CD4-positive, alpha-beta memory T cell (primary cell): ENCODE data around the gene VAV2. TPM values are rescaled to one million over a fixed set of nuclear protein-coding genes. Genes with fewer than 3 reads are reported as not detected.

Experiments used
- CTCF ChIA-PET: fragments of 350-600 bp; sonication (Branson Sonifier 250); formaldehyde crosslinking; loops from one replicate; lab custom pipeline; 2021; ENCODE audit warnings: inconsistent platforms; ENCODE audit not compliant: partially characterized antibody; lab: Charles Lee
- POLR2A ChIA-PET: fragments of 350-600 bp; sonication (Branson Sonifier 250); formaldehyde crosslinking; loops from one replicate; lab custom pipeline; 2021; ENCODE audit not compliant: partially characterized antibody; lab: Charles Lee
- DNase-seq, 5 donors: peaks; one replicate each; pipeline versions ENCODE4 v3.0.0 to v3.0.0-alpha.2; 2020 to 2022; ENCODE audit warnings: mixed read lengths in 1 of 5
- H3K27ac ChIP-seq: one replicate; pipeline ENCODE4 v1.7.0; 2013; ENCODE audit warnings: low read depth, low read length
- H3K27me3 ChIP-seq: 2 replicates; pipeline ENCODE4 v1.7.0; 2013; ENCODE audit warnings: mild to moderate bottlenecking, low read length, moderate library complexity; ENCODE audit not compliant: insufficient read depth
- H3K36me3 ChIP-seq: 2 replicates; pipeline ENCODE4 v1.7.0; 2013; ENCODE audit warnings: mild to moderate bottlenecking, low read length, moderate library complexity; ENCODE audit not compliant: insufficient read depth
- H3K4me1 ChIP-seq: 2 replicates; pipeline ENCODE4 v1.7.0; 2013; ENCODE audit warnings: mild to moderate bottlenecking, low read length, moderate library complexity; ENCODE audit not compliant: insufficient read depth
- H3K4me3 ChIP-seq, 2 donors: one replicate each; pipeline ENCODE4 v1.7.0; 2013; ENCODE audit warnings: low read length in 2 of 2, mild to moderate bottlenecking in 1 of 2
- H3K9me3 ChIP-seq, 2 donors: one replicate each; pipeline ENCODE4 v1.7.0; 2013; ENCODE audit warnings: low read length in 2 of 2, control low read depth in 1 of 2; ENCODE audit not compliant: control insufficient read depth in 1 of 2
- H3K27ac Mint-ChIP-seq, 7 donors: one replicate each; pipeline ENCODE4 v1.8.0; 2020 to 2021; ENCODE audit warnings: mixed read lengths in 7 of 7, mild to moderate bottlenecking in 6 of 7, inconsistent platforms in 3 of 7, moderate library complexity in 3 of 7
- H3K27me3 Mint-ChIP-seq, 2 donors: one replicate each; pipeline ENCODE4 v1.8.0; 2020 to 2021; ENCODE audit warnings: mixed read lengths in 2 of 2
- H3K36me3 Mint-ChIP-seq, 2 donors: one replicate each; pipeline ENCODE4 v1.8.0; 2020 to 2021; ENCODE audit warnings: mixed read lengths in 2 of 2, inconsistent platforms in 1 of 2, mild to moderate bottlenecking in 1 of 2
- H3K4me1 Mint-ChIP-seq, 4 donors: one replicate each; pipeline ENCODE4 v1.8.0; 2020 to 2021; ENCODE audit warnings: mixed read lengths in 4 of 4, mild to moderate bottlenecking in 1 of 4
- H3K4me3 Mint-ChIP-seq, 8 donors: one replicate each; pipeline ENCODE4 v1.8.0; 2020 to 2021; ENCODE audit warnings: mixed read lengths in 8 of 8, mild to moderate bottlenecking in 7 of 8, moderate library complexity in 6 of 8, inconsistent platforms in 3 of 8
- H3K9me3 Mint-ChIP-seq, 8 donors: one replicate each; pipeline ENCODE4 v1.8.0; 2020 to 2021; ENCODE audit warnings: mixed read lengths in 8 of 8, mild to moderate bottlenecking in 5 of 8, inconsistent platforms in 3 of 8, moderate library complexity in 1 of 8
- intact Hi-C: fragments of 100-400 bp; cut with micrococcal nuclease; formaldehyde crosslinking; loops from one replicate; pipeline ENCODE4 v1.15.1; 2023
- polyA plus RNA-seq, 2 donors: library from polyadenylated mRNA; unstranded; fragments of 300-500 nt; fragmentation: Illumina TruSeq; gene quantifications; one replicate each; pipeline ENCODE4 v1.2.3, GENCODE V29; 2021
- total RNA-seq, 2 experiments: library from RNA; stranded (reverse); gene quantifications; one replicate each; pipeline ENCODE4 v1.2.3, GENCODE V29; 2021

The VAV2 gene
- total and polyA plus RNA-seq, 4 experiments from 2014 or later, result 0.26 to 3.0 (median 1.0) TPM

DNA sequence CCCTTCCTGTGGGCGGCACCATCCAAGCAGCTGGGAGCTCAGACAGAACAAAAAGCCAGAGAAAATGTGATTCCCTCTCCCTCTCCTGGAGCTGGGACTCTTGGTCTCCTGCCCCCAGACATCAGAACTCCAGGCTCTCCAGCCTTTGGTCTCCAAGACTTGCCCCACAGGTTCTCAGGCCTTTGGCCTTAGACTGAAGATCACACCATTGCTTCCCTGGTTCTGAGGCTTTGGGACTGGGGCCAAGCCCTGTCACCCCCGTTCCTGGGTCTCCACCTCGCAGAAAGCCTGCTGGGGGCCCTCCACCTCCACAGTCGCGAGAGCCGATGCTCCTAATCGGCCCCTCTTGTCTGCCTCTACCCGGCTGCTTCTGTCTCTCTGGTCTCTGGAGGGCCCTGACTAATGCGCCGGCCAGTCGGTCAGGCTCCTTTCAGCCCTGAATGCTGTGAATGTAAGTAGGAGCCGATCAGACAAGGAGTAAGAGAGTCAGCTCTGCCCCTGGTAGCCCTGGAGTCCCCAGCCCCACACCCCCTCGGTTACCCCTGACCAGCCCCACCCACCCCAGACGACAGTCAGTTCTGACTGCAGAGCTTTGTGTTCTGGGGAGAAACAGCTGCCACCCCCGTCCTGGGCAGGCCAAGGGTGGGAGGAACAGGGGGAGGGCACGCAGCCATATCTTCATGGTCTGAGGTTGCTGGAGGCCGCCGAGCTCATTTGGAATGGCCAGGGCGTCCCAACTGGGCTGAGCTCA lies 57.5 kb downstream of the VAV2 start:
- no peaks in the 10 kb centered on the region for H3K4me1 ChIP-seq
- H3K4me3 Mint-ChIP-seq, result no peak overlapping the region
- no peak overlapping the region for H3K27ac Mint-ChIP-seq
- ChIA-PET CTCF (no interaction called here), POLR2A (no interaction called here)
- H3K9me3 ChIP-seq, result no peaks in the 10 kb centered on the region
- DNase-seq, result no peak
- no peaks in the 10 kb centered on the region for H3K27me3 ChIP-seq
- no peaks in the 10 kb centered on the region for H3K4me1 Mint-ChIP-seq
- H3K27me3 Mint-ChIP-seq, result no peaks in the 10 kb centered on the region
- H3K4me3 ChIP-seq, result no peak overlapping the region
- no peaks in the 10 kb centered on the region for H3K36me3 Mint-ChIP-seq
- H3K27ac ChIP-seq, result no peak overlapping the region
- intact Hi-C loops, result no loop called here
- H3K36me3 ChIP-seq, result no peaks in the 10 kb centered on the region
- no peaks in the 10 kb centered on the region for H3K9me3 Mint-ChIP-seq

GRCh38 chr9:133933426-133934026 lies 58.6 kb downstream of the VAV2 start:
- Mint-ChIP-seq H3K27ac (no peak overlapping the region), H3K4me3 (no peak overlapping the region), H3K9me3 (no peaks in the 10 kb centered on the region), H3K27me3 (no peaks in the 10 kb centered on the region), H3K36me3 (no peaks in the 10 kb centered on the region), H3K4me1 (no peaks in the 10 kb centered on the region)
- intact Hi-C loops, result no loop called here
- H3K9me3 ChIP-seq, result no peaks in the 10 kb centered on the region
- H3K36me3 ChIP-seq, result no peaks in the 10 kb centered on the region
- POLR2A ChIA-PET, result no interaction called here
- H3K27me3 ChIP-seq, result no peaks in the 10 kb centered on the region
- H3K4me1 ChIP-seq, result no peaks in the 10 kb centered on the region
- no peak for DNase-seq
- H3K4me3 ChIP-seq, result no peak overlapping the region
- CTCF ChIA-PET, result no interaction called here
- no peak overlapping the region for H3K27ac ChIP-seq

DNA sequence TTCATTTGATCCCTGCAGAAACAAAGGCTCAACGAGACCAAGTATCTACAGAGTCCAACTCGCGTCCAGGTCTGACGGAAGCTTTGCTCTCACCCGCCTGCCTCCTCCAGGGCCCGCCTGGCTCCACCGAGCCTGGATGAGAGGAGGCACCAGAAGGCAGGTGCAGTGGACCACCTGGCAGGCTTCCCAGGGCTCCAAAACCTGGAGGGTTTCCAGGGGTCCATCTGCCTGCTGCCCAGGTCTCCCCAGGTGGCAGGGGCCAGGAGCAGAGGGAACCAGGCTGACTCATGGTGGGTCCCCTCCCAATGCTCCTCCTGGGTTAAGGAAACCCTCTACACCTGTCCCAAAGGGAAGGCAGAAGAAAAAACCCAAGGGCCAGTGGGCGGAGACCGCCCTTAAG lies 59.5 kb downstream of the VAV2 start:
- H3K9me3 ChIP-seq, result no peaks in the 10 kb centered on the region
- no peak for DNase-seq
- H3K36me3 Mint-ChIP-seq, result no peaks in the 10 kb centered on the region
- no peak overlapping the region for H3K27ac ChIP-seq
- H3K27ac Mint-ChIP-seq, result no peak overlapping the region
- H3K9me3 Mint-ChIP-seq, result no peaks in the 10 kb centered on the region
- no peaks in the 10 kb centered on the region for H3K4me1 Mint-ChIP-seq
- intact Hi-C loops, result no loop called here
- no peaks in the 10 kb centered on the region for H3K36me3 ChIP-seq
- H3K27me3 Mint-ChIP-seq, result no peaks in the 10 kb centered on the region
- no peaks in the 10 kb centered on the region for H3K4me1 ChIP-seq
- no peaks in the 10 kb centered on the region for H3K27me3 ChIP-seq
- CTCF ChIA-PET, result no interaction called here
- no peak overlapping the region for H3K4me3 ChIP-seq
- POLR2A ChIA-PET, result no interaction called here
- no peak overlapping the region for H3K4me3 Mint-ChIP-seq

GRCh38 chr9:133932181-133932580 lies 59.9 kb downstream of the VAV2 start:
- Histone ChIP-seq H3K36me3 (no peaks in the 10 kb centered on the region), H3K9me3 (no peaks in the 10 kb centered on the region), H3K27me3 (no peaks in the 10 kb centered on the region), H3K4me3 (no peak overlapping the region), H3K4me1 (no peaks in the 10 kb centered on the region), H3K27ac (no peak overlapping the region)
- ChIA-PET POLR2A (no interaction called here), CTCF (no interaction called here)
- Mint-ChIP-seq H3K9me3 (no peaks in the 10 kb centered on the region), H3K4me3 (no peak overlapping the region), H3K27ac (no peak overlapping the region), H3K4me1 (no peaks in the 10 kb centered on the region), H3K36me3 (no peaks in the 10 kb centered on the region), H3K27me3 (no peaks in the 10 kb centered on the region)
- intact Hi-C loops, result no loop called here
- no peak for DNase-seq

GRCh38 chr9:133930682-133931485 lies 61.2 kb downstream of the VAV2 start:
- H3K27me3 Mint-ChIP-seq, result no peaks in the 10 kb centered on the region
- no peak overlapping the region for H3K27ac Mint-ChIP-seq
- H3K9me3 Mint-ChIP-seq, result peaks cover 0 to 2% (median 0%) of the 10 kb centered on the region in 8 donors
- H3K36me3 Mint-ChIP-seq, result no peaks in the 10 kb centered on the region
- no peaks in the 10 kb centered on the region for H3K9me3 ChIP-seq
- H3K4me3 Mint-ChIP-seq, result no peak overlapping the region
- CTCF ChIA-PET, result no interaction called here
- POLR2A ChIA-PET, result no interaction called here
- no peak overlapping the region for H3K27ac ChIP-seq
- no peaks in the 10 kb centered on the region for H3K27me3 ChIP-seq
- H3K4me1 ChIP-seq, result no peaks in the 10 kb centered on the region
- DNase-seq, result no peak
- no peaks in the 10 kb centered on the region for H3K4me1 Mint-ChIP-seq
- intact Hi-C loops, result no loop called here
- no peaks in the 10 kb centered on the region for H3K36me3 ChIP-seq
- H3K4me3 ChIP-seq, result no peak overlapping the region

DNA sequence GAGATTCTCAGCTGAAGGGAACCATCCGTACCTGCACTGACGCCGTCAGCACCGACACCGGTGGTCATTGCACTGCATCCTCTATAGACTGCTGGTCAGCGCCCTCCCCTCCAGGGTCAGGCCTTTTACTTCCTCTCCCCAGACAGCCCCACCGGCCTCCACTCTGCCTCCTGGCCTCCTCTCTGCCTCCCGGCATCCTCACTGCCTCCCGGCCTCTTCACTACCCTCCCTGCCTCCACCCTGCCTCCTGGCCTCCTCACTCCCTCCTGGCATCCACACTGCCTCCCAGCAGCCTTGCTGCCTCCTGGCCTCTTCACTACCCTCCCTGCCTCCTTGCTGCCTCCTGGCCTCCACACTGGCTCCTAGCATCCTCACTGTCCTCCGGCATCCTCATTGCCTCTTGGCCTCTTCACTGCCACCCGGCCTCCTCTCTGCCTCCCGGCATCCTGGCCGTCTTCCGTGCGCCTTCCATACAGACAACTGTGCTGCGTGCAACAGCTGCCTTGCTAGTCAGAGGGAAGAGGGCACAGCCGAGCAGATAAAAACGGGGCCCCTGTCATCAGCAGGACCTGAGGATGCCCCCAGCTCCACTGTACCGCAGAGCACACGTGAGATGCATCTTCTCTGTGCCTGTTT lies 62.0 kb downstream of the VAV2 start:
- no peak for DNase-seq

GRCh38 chr9:133929599-133929998 lies 62.5 kb downstream of the VAV2 start:
- H3K27me3 ChIP-seq, result no peaks in the 10 kb centered on the region
- Mint-ChIP-seq H3K27me3 (no peaks in the 10 kb centered on the region), H3K36me3 (no peaks in the 10 kb centered on the region), H3K27ac (no peak overlapping the region), H3K4me1 (no peaks in the 10 kb centered on the region), H3K9me3 (peaks cover 0 to 2% (median 0%) of the 10 kb centered on the region in 8 donors), H3K4me3 (no peak overlapping the region)
- no peaks in the 10 kb centered on the region for H3K4me1 ChIP-seq
- no peaks in the 10 kb centered on the region for H3K36me3 ChIP-seq
- ChIA-PET CTCF (no interaction called here), POLR2A (no interaction called here)
- H3K4me3 ChIP-seq, result no peak overlapping the region
- no peak overlapping the region for H3K27ac ChIP-seq
- DNase-seq, result no peak
- no peaks in the 10 kb centered on the region for H3K9me3 ChIP-seq
- intact Hi-C loops, result no loop called here

More for the DNA sequence above, 62.0 kb downstream of the VAV2 start:
- no peaks in the 10 kb centered on the region for H3K4me1 Mint-ChIP-seq
- ChIA-PET POLR2A (no interaction called here), CTCF (no interaction called here)
- no peaks in the 10 kb centered on the region for H3K27me3 ChIP-seq
- intact Hi-C loops, result no loop called here
- H3K4me3 ChIP-seq, result no peak overlapping the region
- no peaks in the 10 kb centered on the region for H3K27me3 Mint-ChIP-seq
- no peaks in the 10 kb centered on the region for H3K36me3 ChIP-seq
- H3K9me3 Mint-ChIP-seq, result peaks cover 0 to 2% (median 0%) of the 10 kb centered on the region in 8 donors
- H3K4me3 Mint-ChIP-seq, result no peak overlapping the region
- no peak overlapping the region for H3K27ac ChIP-seq
- no peak overlapping the region for H3K27ac Mint-ChIP-seq
- no peaks in the 10 kb centered on the region for H3K36me3 Mint-ChIP-seq
- H3K9me3 ChIP-seq, result no peaks in the 10 kb centered on the region
- H3K4me1 ChIP-seq, result no peaks in the 10 kb centered on the region
